GM12878 (cell line): ENCODE measurements around the gene SATB1. TPM values are rescaled to one million over a fixed set of nuclear protein-coding genes. Genes with fewer than 3 reads are reported as not detected.

Source experiments
- ATAC-seq: fragments of 200-7000 bp; cut with Tn5 transposase; 3 replicates; pipeline ENCODE4 v1.9.1; 2020; ENCODE audit warnings: mild to moderate bottlenecking, moderate library complexity
- BruUV-seq: library from RNA; stranded (reverse); fragments of 400-500 nt; replicated peaks from 2 replicates; lab custom pipeline; 2021; lab: Mats Ljungman, UMichigan
- CTCF ChIA-PET: fragments of 300-600 bp; sonication (Branson Sonifier 250); formaldehyde crosslinking; extraction: SDS; loops from one replicate; lab custom pipeline; 2021; ENCODE audit warnings: inconsistent platforms; lab: Yijun Ruan, JAX
- POLR2A ChIA-PET: fragments of 350-600 bp; formaldehyde crosslinking; extraction: SDS; loops from one replicate; lab custom pipeline; 2021; ENCODE audit warnings: inconsistent platforms; lab: Charles Lee
- RAD21 ChIA-PET: fragments of 300-600 bp; sonication (Branson Sonifier 250); formaldehyde crosslinking; loops from one replicate; lab custom pipeline; 2023; ENCODE audit warnings: antibody characterized with exemption; ENCODE audit not compliant: unreplicated experiment; lab: Charles Lee
- SMC1A ChIA-PET: fragments of 300-600 bp; sonication (Branson Sonifier 250); formaldehyde crosslinking; loops from one replicate; lab custom pipeline; 2023; ENCODE audit not compliant: unreplicated experiment, uncharacterized antibody; lab: Charles Lee
- DNase-seq: peaks from one replicate; pipeline ENCODE4 v3.0.0-alpha.2; 2011; ENCODE audit warnings: low read depth, low spot score
- FAIRE-seq: peaks from 3 replicates; lab custom pipeline; 2011; peaks lifted over from hg19 to GRCh38; lab: Jason Lieb, UNC
- H2AFZ ChIP-seq: 2 replicates; pipeline ENCODE4 v1.6.0; 2011; ENCODE audit warnings: low read depth, low read length, control low read depth; ENCODE audit not compliant: control insufficient read depth
- H3K27ac ChIP-seq: 2 replicates; pipeline ENCODE4 v1.5.1; 2011; ENCODE audit warnings: control low read depth; ENCODE audit not compliant: control insufficient read depth, insufficient read depth
- H3K27me3 ChIP-seq, 2 experiments: replicated peaks in 1 of 2; 2 replicates each; pipeline versions ENCODE4 v1.6.0 to v1.6.1; 2011; ENCODE audit warnings: low read length in 1 of 2; ENCODE audit not compliant: control insufficient read depth in 2 of 2, insufficient read depth in 2 of 2
- H3K36me3 ChIP-seq, 2 experiments: 2 replicates each; pipeline ENCODE4 v1.5.1; 2011; ENCODE audit warnings: low read length in 1 of 2; ENCODE audit not compliant: control insufficient read depth in 2 of 2, insufficient read depth in 2 of 2
- H3K4me1 ChIP-seq: 2 replicates; pipeline ENCODE4 v1.6.1; 2011; ENCODE audit warnings: mild to moderate bottlenecking, low read length, moderate library complexity, mixed read lengths; ENCODE audit not compliant: control insufficient read depth, insufficient read depth
- H3K4me2 ChIP-seq: 2 replicates; pipeline ENCODE4 v1.6.0; 2011; ENCODE audit warnings: control low read depth; ENCODE audit not compliant: control insufficient read depth, insufficient read depth
- H3K4me3 ChIP-seq: fragments of 200-600 bp; sonication (generic); 2 replicates; pipeline ENCODE4 v1.5.1; 2016
- H3K79me2 ChIP-seq: 2 replicates; pipeline ENCODE4 v1.6.0; 2011; ENCODE audit warnings: low read length; ENCODE audit not compliant: control insufficient read depth, insufficient read depth
- H3K9ac ChIP-seq: 2 replicates; pipeline ENCODE4 v1.8.0; 2011; ENCODE audit warnings: low read length, control low read depth, mixed read lengths; ENCODE audit not compliant: control insufficient read depth, insufficient read depth
- H3K9me3 ChIP-seq: replicated peaks from 3 replicates; pipeline ENCODE4 v1.5.1; 2011; ENCODE audit warnings: mild to moderate bottlenecking, low read length; ENCODE audit not compliant: control insufficient read depth, insufficient read depth
- H4K20me1 ChIP-seq: 2 replicates; pipeline ENCODE4 v1.6.0; 2011; ENCODE audit not compliant: control insufficient read depth, insufficient read depth
- ASH2L ChIP-seq: fragments of 300-600, 200-600 bp; sonication (generic); IDR thresholded peaks from 2 replicates; pipeline ENCODE4 v1.6.1; 2017; ENCODE audit warnings: low read depth, mild to moderate bottlenecking, borderline replicate concordance
- ATF2 ChIP-seq: IDR thresholded peaks from 2 replicates; pipeline ENCODE4 v1.6.1; 2012; ENCODE audit warnings: low read length, inconsistent platforms
- CHD2 ChIP-seq: IDR thresholded peaks from 2 replicates; pipeline ENCODE4 v1.6.1; 2011; ENCODE audit warnings: low read depth, low read length, improper control_type of control experiment, borderline replicate concordance
- KAT2A ChIP-seq: conservative IDR thresholded peaks from 2 replicates; pipeline ENCODE4 v1.6.1; 2011; ENCODE audit warnings: low read depth, low read length; ENCODE audit not compliant: control insufficient read depth
- MLLT1 ChIP-seq: fragments of 450-650 bp; IDR thresholded peaks from 2 replicates; pipeline ENCODE4 v1.6.1; 2016; ENCODE audit warnings: mild to moderate bottlenecking
- RELA ChIP-seq: fragments of 450-650 bp; IDR thresholded peaks from 2 replicates; pipeline ENCODE4 v1.8.0; 2014; ENCODE audit warnings: borderline replicate concordance; ENCODE audit not compliant: partially characterized antibody
- RELB ChIP-seq: fragments of 450-650 bp; IDR thresholded peaks from 2 replicates; pipeline ENCODE4 v1.6.1; 2017; ENCODE audit warnings: low read depth, mild to moderate bottlenecking, moderate library complexity
- SMC3 ChIP-seq: IDR thresholded peaks from 2 replicates; pipeline ENCODE4 v1.6.1; 2011; ENCODE audit warnings: low read length, improper control_type of control experiment, borderline replicate concordance
- ZNF687 ChIP-seq: fragments of 450-650 bp; IDR thresholded peaks from 2 replicates; pipeline ENCODE4 v1.6.1; 2017; ENCODE audit warnings: mild to moderate bottlenecking, moderate library complexity
- WGBS: methylation state at CpG from one replicate; pipeline ENCODE4 v1.1.6; 2016; ENCODE audit warnings: low lambda C conversion rate; ENCODE audit not compliant: insufficient replicate concordance, insufficient coverage; ENCODE audit errors: missing lambda C conversion rate; 5-methylcytosine and 5-hydroxymethylcytosine counted together
- in situ Hi-C: fragments of 300-500 bp; cut with MboI; formaldehyde crosslinking; loops from 9 replicates; pipeline ENCODE4 v1.14.3; 2018; ENCODE audit warnings: mixed read lengths
- intact Hi-C: fragments of 100-400 bp; cut with micrococcal nuclease; formaldehyde crosslinking; loops from one replicate; pipeline ENCODE4 v1.14.2; 2022; ENCODE audit not compliant: unreplicated experiment
- polyA plus RNA-seq, 11 experiments: library from polyadenylated mRNA; depleted of rRNA in 4 of 11; unstranded in 6 of 11; stranded (reverse) in 5 of 11; fragments of >200 nt; fragmentation: Nextera tagmentation in 4 of 11; fragmentation: Illumina TruSeq in 1 of 11; extraction: Ambion mirVana in 4 of 11; extraction: Trizol in 1 of 11; gene quantifications; 1 replicate in 1 of 11; 2 replicates in 10 of 11; pipeline versions ENCODE4 v1.2.1 to v1.2.3, GENCODE V29; 2011 to 2016; ENCODE audit warnings: inconsistent platforms in 2 of 11, missing spikeins in 2 of 11, low read depth in 1 of 11
- total RNA-seq, 4 experiments: library from RNA; depleted of rRNA in 3 of 4; stranded (reverse); fragments of >200 nt in 3 of 4; fragmentation: Illumina TruSeq in 1 of 4; extraction: Trizol in 1 of 4; gene quantifications; 2 replicates each; pipeline versions ENCODE4 v1.2.1 to v1.2.3, GENCODE V29; 2013 to 2021

The SATB1 gene
- total and polyA plus RNA-seq, 10 of the 15 experiments (the other 5 are each of a cell fraction or from before 2014, with no cell fraction given), result 0.01 to 0.72 (median 0.07) TPM; not detected in 4

GRCh38 chr3:18446149-18446825 is 21.1 kb upstream of the SATB1 start (continued):
- no peak for TF ChIP-seq ZNF687
- no peak for TF ChIP-seq CHD2
- no peak for TF ChIP-seq ASH2L
- no peak for TF ChIP-seq SMC3
- TF ChIP-seq, all 136 proteins: peak for 0

DNA sequence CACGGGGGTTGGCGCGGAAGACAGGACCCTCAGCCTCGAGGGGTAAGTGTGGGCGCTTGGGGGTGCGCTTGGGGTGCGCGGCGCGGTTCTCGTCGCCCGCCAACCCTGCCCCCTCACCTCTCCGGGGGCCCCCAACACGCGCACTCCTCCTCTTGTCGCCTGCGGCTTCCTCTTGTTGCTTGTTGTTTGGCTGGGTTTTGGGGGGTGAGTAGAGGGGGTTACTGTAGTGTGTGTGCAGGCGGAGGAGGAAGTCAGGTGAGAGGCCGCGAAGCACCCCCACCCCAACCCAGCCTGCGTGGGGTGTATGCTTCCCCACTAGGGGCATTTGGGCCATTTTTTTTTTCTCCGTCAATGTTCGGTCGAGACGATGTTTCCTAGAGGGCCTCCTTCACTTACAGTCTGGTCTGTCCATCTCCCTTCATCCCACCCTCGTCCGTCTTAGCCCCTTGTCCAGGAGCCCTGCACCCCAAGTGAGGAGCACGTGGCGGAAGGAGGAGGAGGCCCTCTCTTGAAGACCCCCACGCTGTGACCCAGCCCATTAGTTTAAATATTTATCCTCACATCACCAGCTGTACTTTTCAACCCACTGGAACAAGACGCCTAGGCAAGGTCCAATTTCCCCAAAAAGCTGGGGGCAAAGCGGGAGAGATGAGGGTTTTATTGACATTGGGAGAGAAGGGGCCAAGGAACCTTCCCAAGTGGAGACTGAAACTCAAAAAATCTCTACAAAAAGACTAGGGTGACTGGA is 20.4 kb upstream of the SATB1 start:
- no peak overlapping the region for H3K4me2 ChIP-seq
- TF ChIP-seq ATF2 (no peak), RELA (no peak), KAT2A (no peak), RELB (no peak), MLLT1 (no peak)

More for the DNA sequence above, 20.4 kb upstream of the SATB1 start:
- H3K9me3 ChIP-seq, result no peaks in the 10 kb centered on the region; the same call in 2 of the 3 replicates
- no peak overlapping the region for H3K27ac ChIP-seq
- peaks cover 13 to 25% of the 10 kb centered on the region in 2 experiments for H3K27me3 ChIP-seq
- CTCF ChIA-PET, result interaction anchor here (1.3 kb wide), 1 partner anchor 36 kb away, joined by 3 read pairs; no protein-coding TSS in a partner anchor
- SMC1A ChIA-PET, result no interaction called here
- 6% methylated on average over 20 of the region's 33 CpGs for whole genome bisulfite sequencing
- H3K79me2 ChIP-seq, result no peaks in the 10 kb centered on the region
- in situ Hi-C loops (no loop called here), intact Hi-C loops (no loop called here)
- H3K4me1 ChIP-seq, result no peaks in the 10 kb centered on the region
- no peaks in the 10 kb centered on the region for H4K20me1 ChIP-seq
- POLR2A ChIA-PET, result no interaction called here
- RAD21 ChIA-PET, result no interaction called here
- H3K9ac ChIP-seq, result no peak overlapping the region
- FAIRE-seq, result no peak
- ATAC-seq, result no peak
- BruUV-seq, result no TSS peak
- no peaks in the 10 kb centered on the region for H3K36me3 ChIP-seq
- H3K4me3 ChIP-seq, result no peak overlapping the region
- DNase-seq, result no peak
- H2AFZ ChIP-seq, result no peak overlapping the region
